GM18951 (cell line): ENCODE measurements around the gene PLCB1.

ENCODE experiments used
- POLR2A ChIP-seq: IDR thresholded peaks from 4 replicates; pipeline ENCODE4 v1.6.1; 2011; ENCODE audit warnings: mild to moderate bottlenecking; ENCODE audit not compliant: insufficient read length, insufficient read depth; ENCODE audit errors: extremely low read depth
- in situ Hi-C: fragments of 300-500 bp; cut with MboI; formaldehyde crosslinking; loops from one replicate; pipeline ENCODE4 v1.12.0; 2022; ENCODE audit warnings: low sequenced_read_pairs, mixed read lengths, inconsistent platforms; ENCODE audit not compliant: unreplicated experiment

PLCB1 gene

GRCh38 chr20:8667306-8667705, 535.2 kb downstream of the PLCB1 start:
- in situ Hi-C loops: no loop called here
- TF ChIP-seq POLR2A: no peak

- in situ Hi-C loops: no loop called here
- no peak for TF ChIP-seq POLR2A
These were observed 538.3 kb downstream of the PLCB1 start for GRCh38 chr20:8670207-8670892.

GRCh38 chr20:8670893-8671215, 538.8 kb downstream of the PLCB1 start:
- no peak for TF ChIP-seq POLR2A
- in situ Hi-C loops: no loop called here

GRCh38 chr20:8671370-8671961, 539.4 kb downstream of the PLCB1 start:
- no peak for TF ChIP-seq POLR2A
- in situ Hi-C loops: no loop called here

GRCh38 chr20:8673116-8673515, 541.0 kb downstream of the PLCB1 start:
- no peak for TF ChIP-seq POLR2A
- in situ Hi-C loops: no loop called here

- in situ Hi-C loops: no loop called here
- TF ChIP-seq POLR2A: no peak
These were observed 543.8 kb downstream of the PLCB1 start for GRCh38 chr20:8675896-8676295.

- TF ChIP-seq POLR2A: no peak
- in situ Hi-C loops: no loop called here
These were observed 546.2 kb downstream of the PLCB1 start for GRCh38 chr20:8678098-8678776.

GRCh38 chr20:8689337-8689736, 557.3 kb downstream of the PLCB1 start:
- no peak for TF ChIP-seq POLR2A
- in situ Hi-C loops: no loop called here

GRCh38 chr20:8690074-8690473, 558.0 kb downstream of the PLCB1 start:
- in situ Hi-C loops: no loop called here
- no peak for TF ChIP-seq POLR2A

GRCh38 chr20:8693709-8694108, 561.6 kb downstream of the PLCB1 start:
- in situ Hi-C loops: no loop called here
- TF ChIP-seq POLR2A: no peak

GRCh38 chr20:8700756-8701155, 568.7 kb downstream of the PLCB1 start:
- TF ChIP-seq POLR2A: no peak
- in situ Hi-C loops: loop anchor here (25.0 kb wide), 2 partner anchors 663 to 763 kb away; partner anchors contain the start of gene HAO1

- no peak for TF ChIP-seq POLR2A
- in situ Hi-C loops: loop anchor here (25.0 kb wide), 2 partner anchors 670 to 770 kb away; partner anchors contain the start of gene HAO1
These were observed 575.1 kb downstream of the PLCB1 start for GRCh38 chr20:8706961-8707700.

GRCh38 chr20:8709627-8710026, 577.6 kb downstream of the PLCB1 start:
- no peak for TF ChIP-seq POLR2A
- in situ Hi-C loops: loop anchor here (25.0 kb wide), 2 partner anchors 672 to 772 kb away; partner anchors contain the start of gene HAO1

GRCh38 chr20:8711501-8711900, 579.4 kb downstream of the PLCB1 start:
- no peak for TF ChIP-seq POLR2A
- in situ Hi-C loops: loop anchor here (25.0 kb wide), 2 partner anchors 674 to 774 kb away; partner anchors contain the start of gene HAO1

- in situ Hi-C loops: loop anchor here (25.0 kb wide), 2 partner anchors 677 to 777 kb away; partner anchors contain the start of gene HAO1
- no peak for TF ChIP-seq POLR2A
These were observed 582.1 kb downstream of the PLCB1 start for GRCh38 chr20:8714206-8714605.
